Activated CD4-positive, alpha-beta memory T cell treated with anti-CD3 and anti-CD28 coated beads for 36 hours (primary cell): ENCODE data around the gene CHIT1. TPM values are rescaled to one million over a fixed set of nuclear protein-coding genes. Genes with fewer than 3 reads are reported as not detected.

Experiments used
- CTCF ChIA-PET: fragments of 350-600 bp; sonication (Branson Sonifier 250); formaldehyde crosslinking; loops from one replicate; lab custom pipeline; 2021; ENCODE audit warnings: antibody characterized with exemption, inconsistent platforms; lab: Charles Lee
- POLR2A ChIA-PET: fragments of 350-600 bp; sonication (Branson Sonifier 250); formaldehyde crosslinking; loops from one replicate; lab custom pipeline; 2021; ENCODE audit warnings: antibody characterized with exemption; lab: Charles Lee
- DNase-seq: peaks from one replicate; pipeline ENCODE4 v3.0.0-alpha.2; 2020
- H3K27ac Mint-ChIP-seq: one replicate; pipeline ENCODE4 v1.8.0; 2021; ENCODE audit warnings: mixed read lengths
- H3K27me3 Mint-ChIP-seq: one replicate; pipeline ENCODE4 v1.8.0; 2021; ENCODE audit warnings: mixed read lengths
- H3K36me3 Mint-ChIP-seq: one replicate; pipeline ENCODE4 v1.8.0; 2021; ENCODE audit warnings: mixed read lengths
- H3K4me1 Mint-ChIP-seq: one replicate; pipeline ENCODE4 v1.8.0; 2021; ENCODE audit warnings: low read depth, mixed read lengths
- H3K4me3 Mint-ChIP-seq: one replicate; pipeline ENCODE4 v1.8.0; 2021; ENCODE audit warnings: mild to moderate bottlenecking, mixed read lengths
- H3K9me3 Mint-ChIP-seq: one replicate; pipeline ENCODE4 v1.8.0; 2021; ENCODE audit warnings: mixed read lengths
- intact Hi-C: fragments of 100-400 bp; cut with micrococcal nuclease; formaldehyde crosslinking; loops from one replicate; pipeline ENCODE4 v1.15.1; 2023
- total RNA-seq, 2 experiments: library from RNA; stranded (reverse); gene quantifications; one replicate each; pipeline ENCODE4 v1.2.3, GENCODE V29; 2021

The CHIT1 gene
- total RNA-seq, 2 experiments from 2014 or later: 0.19 to 0.53 TPM

DNA sequence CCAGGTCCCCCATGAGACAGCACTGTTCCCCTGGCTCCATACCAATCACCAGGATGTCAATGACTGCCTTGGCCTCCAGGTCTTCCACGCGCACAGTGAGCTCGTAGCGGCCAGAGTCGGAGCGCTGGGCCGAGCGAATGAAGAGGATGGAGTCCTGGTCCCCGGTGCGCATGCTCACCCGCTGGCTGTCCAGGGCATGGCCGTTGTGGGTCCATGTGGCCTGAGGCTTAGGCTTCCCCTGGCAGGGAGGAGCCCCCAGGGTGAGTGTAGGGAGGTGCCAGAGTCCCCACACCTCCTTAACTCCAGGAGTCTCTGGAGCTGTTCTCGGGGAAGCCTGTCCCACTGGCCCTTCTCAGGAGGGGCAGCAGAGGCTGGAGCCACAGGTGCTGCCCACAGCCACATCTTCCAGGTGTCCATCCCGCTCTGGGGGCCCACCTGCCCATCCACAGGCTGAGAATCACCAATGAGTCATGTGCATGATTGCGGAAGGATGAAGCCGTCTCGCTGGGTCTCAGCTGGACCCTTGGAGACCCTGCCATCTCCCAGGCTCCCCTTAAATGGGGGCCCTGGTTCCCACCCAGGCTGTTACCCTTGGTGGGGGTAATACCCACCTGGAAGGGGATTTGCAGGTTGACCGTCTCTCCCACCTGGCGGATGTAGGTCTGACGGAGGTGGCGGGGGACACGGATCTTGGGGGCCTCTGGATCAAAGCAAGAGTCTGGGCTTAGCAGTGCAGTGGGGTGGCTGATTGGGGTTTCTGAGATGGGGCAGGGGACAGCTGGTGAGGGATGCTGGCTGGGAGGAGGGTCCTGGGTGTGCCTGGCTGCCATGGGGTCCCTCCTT, 57.9 kb downstream of the CHIT1 start:
- H3K4me3 Mint-ChIP-seq: no peak overlapping the region
- no peak overlapping the region for H3K27ac Mint-ChIP-seq
- POLR2A ChIA-PET: interaction anchor here (0.5 kb wide), 1 partner anchor 27 kb away, joined by 4 read pairs; no protein-coding TSS in a partner anchor
- intact Hi-C loops: loop anchor here (1.0 to 5.0 kb wide), 3 partner anchors 46 to 132 kb away; no protein-coding TSS in a partner anchor
- no peaks in the 10 kb centered on the region for H3K27me3 Mint-ChIP-seq
- no peak for DNase-seq
- H3K36me3 Mint-ChIP-seq: no peaks in the 10 kb centered on the region
- H3K4me1 Mint-ChIP-seq: no peaks in the 10 kb centered on the region
- no peaks in the 10 kb centered on the region for H3K9me3 Mint-ChIP-seq
- CTCF ChIA-PET: interaction anchor here (0.6 to 4.5 kb wide), 20 partner anchors 10 to 217 kb away, joined by 3 to 79 read pairs (median 6); partner anchors contain the start of gene ADORA1

DNA sequence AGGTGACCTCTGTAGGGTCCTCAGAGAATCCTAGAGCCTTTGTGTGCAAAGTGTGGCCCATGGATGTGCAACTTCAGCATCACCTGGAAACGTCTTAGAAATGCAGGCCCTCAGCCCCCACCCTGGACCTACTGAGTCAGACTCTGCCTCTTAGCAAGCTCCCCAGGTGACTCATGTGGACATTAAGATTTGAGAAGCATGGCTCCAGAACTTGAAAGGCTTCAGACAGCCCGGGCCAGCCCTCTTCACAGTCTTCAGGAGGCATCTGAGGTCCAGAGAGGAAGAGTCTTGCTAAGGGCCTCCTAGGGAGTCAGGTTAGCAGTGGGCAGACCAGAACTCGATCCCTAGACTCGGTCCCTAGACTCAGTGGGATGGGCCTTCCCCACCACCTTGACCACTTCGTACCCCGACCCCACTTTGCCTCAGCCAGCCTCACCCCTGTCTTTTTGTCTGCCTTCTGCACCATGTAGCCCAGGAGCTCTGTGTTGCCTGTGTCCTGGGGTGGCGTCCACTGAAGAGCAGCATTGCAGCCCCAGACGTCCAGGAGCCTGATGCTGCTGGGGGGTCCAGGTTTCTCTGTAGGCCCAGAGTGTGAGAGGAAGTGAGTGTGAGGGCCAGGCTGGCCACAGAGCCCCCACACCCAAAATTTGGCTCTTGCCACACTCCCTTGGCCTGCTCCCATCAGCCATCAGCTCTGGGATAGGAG, 58.7 kb downstream of the CHIT1 start:
- H3K4me1 Mint-ChIP-seq: no peaks in the 10 kb centered on the region
- intact Hi-C loops: loop anchor here (5.0 kb wide), 2 partner anchors 47 to 53 kb away; no protein-coding TSS in a partner anchor
- ChIA-PET CTCF (interaction anchor here (1.1 to 4.5 kb wide), 7 partner anchors 8 to 135 kb away, joined by 3 to 79 read pairs (median 10); no protein-coding TSS in a partner anchor), POLR2A (no interaction called here)
- DNase-seq: no peak
- H3K9me3 Mint-ChIP-seq: no peaks in the 10 kb centered on the region
- H3K27me3 Mint-ChIP-seq: peaks cover 3% of the 10 kb centered on the region
- H3K4me3 Mint-ChIP-seq: no peak overlapping the region
- H3K36me3 Mint-ChIP-seq: no peaks in the 10 kb centered on the region
- no peak overlapping the region for H3K27ac Mint-ChIP-seq

DNA sequence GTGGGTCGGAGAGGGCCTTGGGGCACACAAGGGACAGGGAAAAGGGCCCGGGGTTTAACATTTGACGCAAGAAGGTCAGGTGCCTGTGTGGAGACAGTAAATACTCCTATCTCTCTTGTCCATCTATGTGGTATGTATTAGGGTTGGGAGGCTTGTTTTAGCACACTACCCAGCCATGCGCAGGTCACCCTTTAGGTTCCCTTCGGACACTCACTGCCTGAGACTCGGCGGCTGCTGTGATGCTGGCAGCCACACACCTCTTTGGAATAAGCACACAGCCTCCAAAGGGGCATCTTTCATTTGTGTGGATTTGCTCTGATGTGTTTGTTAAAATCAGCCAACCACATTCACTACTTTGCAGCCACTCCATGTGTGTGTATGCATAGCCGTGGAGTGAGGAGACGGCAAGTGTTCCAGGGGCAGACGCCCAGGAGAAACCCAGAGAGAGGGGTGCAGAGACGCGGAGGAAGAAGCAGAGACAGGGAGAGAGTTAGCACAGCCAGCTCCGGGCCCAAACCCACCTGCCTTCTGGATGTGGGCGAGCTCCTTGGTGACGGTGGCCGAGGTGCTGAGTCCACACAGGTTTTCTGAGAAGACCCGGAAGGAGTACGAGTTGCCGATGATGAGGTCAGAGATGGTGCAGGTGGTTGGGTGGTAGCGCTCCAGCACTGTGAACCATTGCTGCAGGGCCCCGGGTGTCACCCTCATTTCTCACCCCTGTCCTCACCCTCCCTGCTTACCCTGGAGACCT, 59.5 kb downstream of the CHIT1 start:
- POLR2A ChIA-PET: no interaction called here

DNA sequence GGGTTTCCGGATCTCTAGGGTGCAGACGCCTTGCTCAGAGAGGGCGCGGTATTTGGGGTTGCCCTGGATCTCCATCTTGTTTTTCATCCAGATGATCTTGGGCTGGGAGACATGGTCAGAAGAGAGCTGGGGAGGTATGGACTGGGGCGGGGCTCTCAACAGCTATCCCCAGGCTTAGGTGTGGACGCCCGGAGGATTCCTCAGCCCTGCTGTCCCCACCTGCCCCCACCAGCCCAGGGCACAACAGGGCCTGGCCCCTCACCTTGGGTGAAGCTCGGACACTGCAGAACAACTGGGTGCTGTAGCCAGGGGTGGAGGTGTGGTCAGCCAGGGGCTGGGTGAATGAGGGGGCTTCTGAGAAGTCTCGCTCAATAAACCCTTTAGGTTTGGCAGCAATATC, 60.5 kb downstream of the CHIT1 start:
- DNase-seq: no peak
- no peaks in the 10 kb centered on the region for H3K4me1 Mint-ChIP-seq
- H3K4me3 Mint-ChIP-seq: no peak overlapping the region
- no peaks in the 10 kb centered on the region for H3K36me3 Mint-ChIP-seq
- no peaks in the 10 kb centered on the region for H3K9me3 Mint-ChIP-seq
- POLR2A ChIA-PET: no interaction called here
- no peak overlapping the region for H3K27ac Mint-ChIP-seq
- peaks cover 14% of the 10 kb centered on the region for H3K27me3 Mint-ChIP-seq
- intact Hi-C loops: no loop called here
- CTCF ChIA-PET: interaction anchor here (1.3 kb wide), 1 partner anchor 129 kb away, joined by 6 read pairs; no protein-coding TSS in a partner anchor

More for the DNA sequence above, 59.5 kb downstream of the CHIT1 start:
- CTCF ChIA-PET: interaction anchor here (1.1 to 4.5 kb wide), 4 partner anchors 9 to 130 kb away, joined by 3 to 79 read pairs (median 6); no protein-coding TSS in a partner anchor
- no peaks in the 10 kb centered on the region for H3K9me3 Mint-ChIP-seq
- intact Hi-C loops: loop anchor here (5.0 kb wide), 2 partner anchors 47 to 53 kb away; no protein-coding TSS in a partner anchor
- H3K4me3 Mint-ChIP-seq: no peak overlapping the region
- H3K36me3 Mint-ChIP-seq: no peaks in the 10 kb centered on the region
- no peaks in the 10 kb centered on the region for H3K4me1 Mint-ChIP-seq
- H3K27me3 Mint-ChIP-seq: peaks cover 10% of the 10 kb centered on the region
- DNase-seq: no peak
- H3K27ac Mint-ChIP-seq: no peak overlapping the region

DNA sequence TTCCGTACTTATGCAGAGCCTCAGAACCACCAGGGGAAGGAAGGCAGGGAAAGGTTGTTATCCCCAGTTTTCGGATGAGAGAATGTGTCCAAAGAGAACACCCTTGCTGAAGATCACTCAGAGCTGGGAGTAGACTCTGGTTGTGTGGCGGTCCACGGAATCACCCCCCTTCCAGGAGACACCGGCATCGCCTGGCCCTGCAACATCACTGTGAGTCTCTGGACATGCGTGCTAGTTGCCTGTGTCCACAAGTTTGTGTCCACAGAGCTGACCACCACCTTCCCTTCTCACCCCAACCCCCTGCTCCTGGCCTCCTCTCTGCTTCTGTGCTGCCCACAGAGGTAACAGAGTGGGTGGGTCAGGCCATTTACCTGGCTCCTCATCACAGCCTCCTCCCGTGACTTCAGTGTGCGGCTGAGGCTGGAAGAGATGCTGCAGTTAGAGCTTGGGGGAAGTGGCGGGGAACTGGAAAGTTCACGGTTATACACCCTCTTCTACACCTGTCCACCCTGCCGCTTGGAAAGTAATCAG, 61.2 kb downstream of the CHIT1 start:
- H3K27me3 Mint-ChIP-seq: peaks cover 16% of the 10 kb centered on the region
- no peak for DNase-seq
- no peak overlapping the region for H3K4me3 Mint-ChIP-seq
- intact Hi-C loops: no loop called here
- H3K36me3 Mint-ChIP-seq: no peaks in the 10 kb centered on the region
- H3K4me1 Mint-ChIP-seq: no peaks in the 10 kb centered on the region
- ChIA-PET CTCF (interaction anchor here (0.9 to 1.3 kb wide), 2 partner anchors 48 to 128 kb away, joined by 3 to 6 read pairs; no protein-coding TSS in a partner anchor), POLR2A (no interaction called here)
- no peak overlapping the region for H3K27ac Mint-ChIP-seq
- H3K9me3 Mint-ChIP-seq: no peaks in the 10 kb centered on the region

DNA sequence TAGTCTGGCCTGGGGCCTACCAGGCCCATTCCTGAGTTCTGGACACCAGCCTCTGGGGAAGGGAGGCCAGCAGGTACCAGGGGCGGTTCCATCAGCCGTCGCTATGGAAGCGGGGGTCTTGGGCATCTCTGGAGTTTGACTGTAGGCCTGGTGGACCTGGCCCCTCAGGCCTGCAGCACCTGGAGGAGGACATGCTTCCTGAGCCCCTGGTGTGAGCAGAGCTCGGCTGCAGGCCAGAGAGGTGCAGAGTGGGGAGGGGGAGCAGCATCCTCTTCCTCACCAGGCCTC, 61.6 kb downstream of the CHIT1 start:
- Mint-ChIP-seq H3K36me3 (no peaks in the 10 kb centered on the region), H3K27ac (no peak overlapping the region), H3K9me3 (no peaks in the 10 kb centered on the region), H3K27me3 (peaks cover 16% of the 10 kb centered on the region), H3K4me1 (no peaks in the 10 kb centered on the region), H3K4me3 (no peak overlapping the region)
- POLR2A ChIA-PET: no interaction called here
- intact Hi-C loops: no loop called here
- CTCF ChIA-PET: interaction anchor here (0.9 kb wide), 1 partner anchor 47 kb away, joined by 3 read pairs; no protein-coding TSS in a partner anchor
- DNase-seq: no peak

DNA sequence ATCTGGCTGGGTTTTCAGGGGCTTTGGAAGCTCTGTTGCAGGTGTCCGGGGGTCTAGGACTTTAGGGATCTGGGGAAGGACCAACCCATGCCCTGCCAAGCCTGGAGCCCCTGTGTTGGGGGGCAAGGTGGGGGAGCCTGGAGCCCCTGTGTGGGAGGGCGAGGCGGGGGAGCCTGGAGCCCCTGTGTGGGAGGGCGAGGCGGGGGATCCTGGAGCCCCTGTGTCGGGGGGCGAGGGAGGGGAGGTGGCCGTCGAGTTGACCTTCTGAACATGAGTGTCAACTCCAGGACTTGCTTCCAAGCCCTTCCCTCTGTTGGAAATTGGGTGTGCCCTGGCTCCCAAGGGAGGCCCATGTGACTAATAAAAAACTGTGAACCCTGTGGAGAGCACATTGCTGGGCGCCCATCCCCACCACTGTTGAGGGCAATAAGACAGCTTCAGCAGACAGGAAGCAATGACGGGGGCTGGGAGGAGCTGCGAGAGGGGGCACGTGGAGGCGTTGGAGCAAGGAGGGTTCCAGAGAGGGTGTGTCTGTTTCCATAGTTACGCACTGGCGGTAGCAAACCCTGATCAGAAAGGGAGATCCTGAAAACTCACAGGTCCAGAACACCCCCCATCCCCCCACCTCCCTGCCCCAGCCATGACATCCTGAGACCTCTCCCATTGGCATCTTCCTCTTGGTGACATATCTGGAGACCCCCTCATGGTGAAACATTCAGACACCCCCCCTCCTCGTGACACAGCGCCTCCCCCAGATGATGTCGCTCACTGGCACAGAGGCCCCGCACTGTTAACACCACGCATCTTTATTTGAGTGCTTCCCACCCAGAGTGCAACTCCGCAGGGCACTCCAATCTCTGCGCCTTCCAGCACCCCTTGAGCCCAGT, 62.2 kb downstream of the CHIT1 start:
- no peak overlapping the region for H3K4me3 Mint-ChIP-seq

DNA sequence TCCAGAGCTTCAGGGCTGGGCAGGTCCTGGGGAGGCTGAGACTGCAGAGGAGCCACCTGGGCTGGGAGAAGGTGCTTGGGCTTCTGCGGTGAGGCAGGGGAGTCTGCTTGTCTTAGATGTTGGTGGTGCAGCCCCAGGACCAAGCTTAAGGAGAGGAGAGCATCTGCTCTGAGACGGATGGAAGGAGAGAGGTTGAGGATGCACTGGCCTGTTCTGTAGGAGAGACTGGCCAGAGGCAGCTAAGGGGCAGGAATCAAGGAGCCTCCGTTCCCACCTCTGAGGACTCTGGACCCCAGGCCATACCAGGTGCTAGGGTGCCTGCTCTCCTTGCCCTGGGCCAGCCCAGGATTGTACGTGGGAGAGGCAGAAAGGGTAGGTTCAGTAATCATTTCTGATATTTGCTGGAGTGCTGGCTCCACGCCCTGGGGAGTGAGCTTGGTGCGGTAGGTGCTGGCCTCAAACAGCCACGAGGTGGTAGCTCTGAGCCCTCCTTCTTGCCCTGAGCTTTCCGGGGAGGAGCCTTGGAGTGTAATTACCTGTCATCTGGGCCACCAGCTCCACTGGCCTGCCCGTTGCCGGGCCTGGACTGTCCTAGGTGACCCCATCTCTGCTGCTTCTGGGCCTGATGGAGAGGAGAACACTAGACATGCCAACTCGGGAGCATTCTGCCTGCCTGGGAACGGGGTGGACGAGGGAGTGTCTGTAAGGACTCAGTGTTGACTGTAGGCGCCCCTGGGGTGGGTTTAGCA, 63.1 kb downstream of the CHIT1 start:
- ChIA-PET POLR2A (no interaction called here), CTCF (interaction anchor here (0.6 to 1.4 kb wide), 4 partner anchors 49 to 165 kb away, joined by 3 to 9 read pairs (median 5); no protein-coding TSS in a partner anchor)
- H3K36me3 Mint-ChIP-seq: no peaks in the 10 kb centered on the region
- H3K9me3 Mint-ChIP-seq: no peaks in the 10 kb centered on the region
- intact Hi-C loops: no loop called here
- peak; percentile 18 for DNase-seq
- H3K27me3 Mint-ChIP-seq: peaks cover 16% of the 10 kb centered on the region
- no peaks in the 10 kb centered on the region for H3K4me1 Mint-ChIP-seq
- H3K4me3 Mint-ChIP-seq: no peak overlapping the region
- H3K27ac Mint-ChIP-seq: no peak overlapping the region

More for the DNA sequence above, 62.2 kb downstream of the CHIT1 start:
- DNase-seq: no peak
- Mint-ChIP-seq H3K27me3 (peaks cover 16% of the 10 kb centered on the region), H3K4me1 (no peaks in the 10 kb centered on the region), H3K9me3 (no peaks in the 10 kb centered on the region), H3K36me3 (no peaks in the 10 kb centered on the region), H3K27ac (no peak overlapping the region)
- ChIA-PET CTCF (interaction anchor here (0.6 to 1.4 kb wide), 5 partner anchors 47 to 164 kb away, joined by 3 to 9 read pairs (median 5); no protein-coding TSS in a partner anchor), POLR2A (no interaction called here)
- intact Hi-C loops: no loop called here
